H9 (cell line): Measurements from ENCODE around the gene COL19A1. TPM values are rescaled to one million over a fixed set of nuclear protein-coding genes. Genes with fewer than 3 reads are reported as not detected.
"Not testable (repeated sequence)": the region's sequence is repeated elsewhere in the genome, so short reads cannot be mapped to it uniquely, and the experiment has no call there.

Experiments used
- DNase-seq: peaks from one replicate; pipeline ENCODE4 v3.0.0-alpha.2; 2017
- H2AFZ ChIP-seq: one replicate; pipeline ENCODE4 v1.6.1; 2013; ENCODE audit warnings: mild to moderate bottlenecking, low read length, control low read depth, moderate library complexity
- H2AK5ac ChIP-seq: 2 replicates; pipeline ENCODE4 v1.6.1; 2013; ENCODE audit warnings: low read length, control low read depth, mixed read lengths; ENCODE audit not compliant: insufficient read length
- H2BK120ac ChIP-seq: one replicate; pipeline ENCODE4 v1.6.1; 2013; ENCODE audit warnings: low read depth, mild to moderate bottlenecking, low read length, control low read depth, inconsistent platforms; ENCODE audit not compliant: poor library complexity, severe bottlenecking
- H2BK12ac ChIP-seq: 2 replicates; pipeline ENCODE4 v1.6.1; 2013; ENCODE audit warnings: low read length, control low read depth, mixed read lengths, low read depth; ENCODE audit not compliant: insufficient read length
- H2BK15ac ChIP-seq: 2 replicates; pipeline ENCODE4 v1.6.1; 2013; ENCODE audit warnings: low read depth, low read length, control low read depth
- H2BK20ac ChIP-seq: one replicate; pipeline ENCODE4 v1.6.1; 2013; ENCODE audit warnings: low read depth, mild to moderate bottlenecking, low read length, control low read depth, inconsistent platforms; ENCODE audit not compliant: poor library complexity, severe bottlenecking
- H2BK5ac ChIP-seq: 2 replicates; pipeline ENCODE4 v1.6.1; 2013; ENCODE audit warnings: low read length, control low read depth, mixed read lengths; ENCODE audit not compliant: insufficient read length
- H3K14ac ChIP-seq: 2 replicates; pipeline ENCODE4 v1.6.1; 2013; ENCODE audit warnings: low read length, control low read depth; ENCODE audit not compliant: insufficient read depth
- H3K18ac ChIP-seq: 2 replicates; pipeline ENCODE4 v1.6.1; 2013; ENCODE audit warnings: low read depth, mild to moderate bottlenecking, mixed read lengths, low read length, control low read depth; ENCODE audit not compliant: insufficient read length
- H3K23ac ChIP-seq: 2 replicates; pipeline ENCODE4 v1.6.1; 2013; ENCODE audit warnings: low read length, control low read depth, mixed read lengths, low read depth; ENCODE audit not compliant: insufficient read length
- H3K23me2 ChIP-seq: 2 replicates; pipeline ENCODE4 v1.6.1; 2013; ENCODE audit warnings: low read depth, mild to moderate bottlenecking, mixed read lengths, low read length, control low read depth; ENCODE audit not compliant: insufficient read length, poor library complexity, severe bottlenecking
- H3K27ac ChIP-seq: 2 replicates; pipeline ENCODE4 v1.5.1; 2013; ENCODE audit warnings: low read length, control low read depth, mixed read lengths, low read depth; ENCODE audit not compliant: insufficient read length
- H3K27me3 ChIP-seq: 2 replicates; pipeline ENCODE4 v1.6.1; 2013; ENCODE audit warnings: low read length, control low read depth, inconsistent platforms; ENCODE audit not compliant: insufficient read depth
- H3K4ac ChIP-seq: 2 replicates; pipeline ENCODE4 v1.6.1; 2013; ENCODE audit warnings: low read depth, mild to moderate bottlenecking, control low read depth, inconsistent platforms, low read length, moderate library complexity
- H3K4me1 ChIP-seq: 2 replicates; pipeline ENCODE4 v1.6.1; 2013; ENCODE audit warnings: low read length, control low read depth, inconsistent platforms; ENCODE audit not compliant: insufficient read depth
- H3K4me2 ChIP-seq: 2 replicates; pipeline ENCODE4 v1.6.1; 2013; ENCODE audit warnings: low read length, control low read depth, mixed read lengths; ENCODE audit not compliant: insufficient read length, insufficient read depth
- H3K56ac ChIP-seq: 2 replicates; pipeline ENCODE4 v1.6.1; 2013; ENCODE audit warnings: low read depth, mild to moderate bottlenecking, mixed read lengths, low read length, control low read depth; ENCODE audit not compliant: insufficient read length
- H3K79me1 ChIP-seq: 2 replicates; pipeline ENCODE4 v1.6.1; 2013; ENCODE audit warnings: low read depth, mild to moderate bottlenecking, moderate library complexity, low read length, control low read depth, inconsistent platforms; ENCODE audit not compliant: insufficient read depth, poor library complexity, severe bottlenecking
- H3K79me2 ChIP-seq: 2 replicates; pipeline ENCODE4 v1.6.1; 2013; ENCODE audit warnings: low read length, control low read depth, inconsistent platforms; ENCODE audit not compliant: insufficient read depth
- H3K9ac ChIP-seq: 2 replicates; pipeline ENCODE4 v1.6.1; 2013; ENCODE audit warnings: low read length, control low read depth, mixed read lengths; ENCODE audit not compliant: insufficient read length; ENCODE audit errors: extremely low read depth
- H3K9me3 ChIP-seq: one replicate; pipeline ENCODE4 v1.6.1; 2013; ENCODE audit warnings: low read depth, low read length, inconsistent platforms; ENCODE audit not compliant: control insufficient read depth
- H3T11ph ChIP-seq: one replicate; pipeline ENCODE4 v1.6.1; 2013; ENCODE audit warnings: mild to moderate bottlenecking, low read length, control low read depth, inconsistent platforms
- H4K20me1 ChIP-seq: one replicate; pipeline ENCODE4 v1.6.1; 2013; ENCODE audit not compliant: control insufficient read depth, insufficient read length, insufficient read depth
- H4K5ac ChIP-seq: 2 replicates; pipeline ENCODE4 v1.6.1; 2013; ENCODE audit warnings: low read depth, mild to moderate bottlenecking, mixed read lengths, low read length, control low read depth; ENCODE audit not compliant: insufficient read length
- H4K8ac ChIP-seq: replicated peaks from 2 replicates; pipeline ENCODE4 v1.6.1; 2013; ENCODE audit warnings: low read length, control low read depth, mixed read lengths, low read depth; ENCODE audit not compliant: insufficient read length
- H4K91ac ChIP-seq: 2 replicates; pipeline ENCODE4 v1.6.1; 2013; ENCODE audit warnings: low read depth, mild to moderate bottlenecking, moderate library complexity, mixed read lengths, low read length, control low read depth; ENCODE audit not compliant: insufficient read length
- H3K27ac Mint-ChIP-seq, 3 experiments: 2 replicates in 2 of 3; 3 replicates in 1 of 3; pipeline ENCODE4 v1.8.0; 2020 to 2021; ENCODE audit warnings: mixed read lengths in 3 of 3, mild to moderate bottlenecking in 1 of 3, moderate library complexity in 1 of 3
- H3K27me3 Mint-ChIP-seq: 2 replicates; pipeline ENCODE4 v1.8.0; 2021; ENCODE audit warnings: low read depth, mild to moderate bottlenecking, moderate library complexity, mixed read lengths
- H3K36me3 Mint-ChIP-seq, 3 experiments: 2 replicates in 2 of 3; 3 replicates in 1 of 3; pipeline ENCODE4 v1.8.0; 2020 to 2021; ENCODE audit warnings: low read depth in 3 of 3, mixed read lengths in 3 of 3; ENCODE audit not compliant: insufficient read depth in 1 of 3
- H3K4me1 Mint-ChIP-seq, 2 experiments: 2 replicates each; pipeline ENCODE4 v1.8.0; 2020; ENCODE audit warnings: mixed read lengths in 2 of 2
- H3K4me3 Mint-ChIP-seq, 2 experiments: 2 replicates in 1 of 2; 3 replicates in 1 of 2; pipeline ENCODE4 v1.8.0; 2020 to 2021; ENCODE audit warnings: mild to moderate bottlenecking in 2 of 2, mixed read lengths in 2 of 2, moderate library complexity in 1 of 2
- H3K9me3 Mint-ChIP-seq, 2 experiments: 2 replicates in 1 of 2; 3 replicates in 1 of 2; pipeline ENCODE4 v1.8.0; 2020; ENCODE audit warnings: mild to moderate bottlenecking in 2 of 2, mixed read lengths in 2 of 2, moderate library complexity in 1 of 2
- CTCF ChIP-seq: fragments of 200-600 bp; sonication (generic); conservative IDR thresholded peaks from 3 replicates; pipeline ENCODE4 v1.8.0; 2021; ENCODE audit warnings: antibody characterized with exemption, mild to moderate bottlenecking
- WGBS: extraction: QIAGEN DNeasy Blood & Tissue Kit; methylation state at CpG from one replicate; pipeline ENCODE4 v1.1.7; 2013; ENCODE audit warnings: missing lambda C conversion rate, low lambda C conversion rate, mixed read lengths; ENCODE audit not compliant: insufficient read length; ENCODE audit errors: extremely low coverage; 5-methylcytosine and 5-hydroxymethylcytosine counted together
- total RNA-seq: library from RNA; stranded (reverse); gene quantifications from 2 replicates; pipeline ENCODE4 v1.2.1, GENCODE V29; 2021

COL19A1 gene
- total RNA-seq, 1 experiment from 2014 or later, result not detected

- Mint-ChIP-seq H3K9me3 (peaks cover 0 to 6% of the 10 kb centered on the region in 2 experiments; a peak in 3 of 5 replicates), H3K27me3 (no peaks in the 10 kb centered on the region), H3K4me1 (no peaks in the 10 kb centered on the region), H3K36me3 (no peaks in the 10 kb centered on the region; a peak in 1 of 7 replicates), H3K27ac (no peak overlapping the region), H3K4me3 (no peak overlapping the region)
- Histone ChIP-seq H3K27ac (no peak overlapping the region), H2AK5ac (no peak overlapping the region), H4K91ac (no peak overlapping the region), H3K4me2 (no peak overlapping the region), H2BK15ac (no peak overlapping the region), H4K20me1 (no peaks in the 10 kb centered on the region), H4K8ac (no peak overlapping the region), H3K9me3 (no peaks in the 10 kb centered on the region), H3K27me3 (no peaks in the 10 kb centered on the region), H3K56ac (no peak overlapping the region), H3T11ph (no peak overlapping the region), H3K79me1 (no peaks in the 10 kb centered on the region), H2BK120ac (no peak overlapping the region), H3K79me2 (no peaks in the 10 kb centered on the region), H3K23ac (no peak overlapping the region), H2BK12ac (no peak overlapping the region), H3K4me1 (no peaks in the 10 kb centered on the region), H3K9ac (no peak overlapping the region), H3K23me2 (no peaks in the 10 kb centered on the region), H2BK20ac (no peak overlapping the region), H3K18ac (no peak overlapping the region), H3K4ac (no peak overlapping the region), H4K5ac (no peak overlapping the region), H2BK5ac (no peak overlapping the region), H3K14ac (no peak overlapping the region), H2AFZ (no peak overlapping the region)
- no peak for TF ChIP-seq CTCF
- no CpG with 5 or more reads among the region's 6 CpGs for WGBS
- no peak for DNase-seq
These were observed 22.3 kb downstream of the COL19A1 start for GRCh38 chr6:69888482-69889233.

GRCh38 chr6:69889234-69889974, 23.0 kb downstream of the COL19A1 start:
- DNase-seq, H4K5ac ChIP-seq, H3K56ac ChIP-seq, H2AFZ ChIP-seq, H3K9ac ChIP-seq, H2AK5ac ChIP-seq, H4K20me1 ChIP-seq, H3K18ac ChIP-seq, H3K27me3 ChIP-seq, H2BK20ac ChIP-seq, H4K8ac ChIP-seq, H3K79me2 ChIP-seq, H3K14ac ChIP-seq, H3K4me3 Mint-ChIP-seq, H3K27ac Mint-ChIP-seq, H3K4me2 ChIP-seq, H3K9me3 ChIP-seq, H3T11ph ChIP-seq, H2BK120ac ChIP-seq, H2BK15ac ChIP-seq, H3K27ac ChIP-seq, H3K9me3 Mint-ChIP-seq, H3K23me2 ChIP-seq, H3K4me1 ChIP-seq, H3K4me1 Mint-ChIP-seq, H3K36me3 Mint-ChIP-seq, H2BK5ac ChIP-seq, H3K79me1 ChIP-seq, H3K23ac ChIP-seq, H3K27me3 Mint-ChIP-seq, H2BK12ac ChIP-seq, H4K91ac ChIP-seq, H3K4ac ChIP-seq: not testable (repeated sequence)
- WGBS, result no CpG with 5 or more reads among the region's 9 CpGs
